ENCODE results near the gene OR2B2. TPM values are rescaled to one million over a fixed set of nuclear protein-coding genes. Genes with fewer than 3 reads are reported as not detected.

Gene OR2B2
- total and polyA plus RNA-seq, 8 donors, result not detected

DNA sequence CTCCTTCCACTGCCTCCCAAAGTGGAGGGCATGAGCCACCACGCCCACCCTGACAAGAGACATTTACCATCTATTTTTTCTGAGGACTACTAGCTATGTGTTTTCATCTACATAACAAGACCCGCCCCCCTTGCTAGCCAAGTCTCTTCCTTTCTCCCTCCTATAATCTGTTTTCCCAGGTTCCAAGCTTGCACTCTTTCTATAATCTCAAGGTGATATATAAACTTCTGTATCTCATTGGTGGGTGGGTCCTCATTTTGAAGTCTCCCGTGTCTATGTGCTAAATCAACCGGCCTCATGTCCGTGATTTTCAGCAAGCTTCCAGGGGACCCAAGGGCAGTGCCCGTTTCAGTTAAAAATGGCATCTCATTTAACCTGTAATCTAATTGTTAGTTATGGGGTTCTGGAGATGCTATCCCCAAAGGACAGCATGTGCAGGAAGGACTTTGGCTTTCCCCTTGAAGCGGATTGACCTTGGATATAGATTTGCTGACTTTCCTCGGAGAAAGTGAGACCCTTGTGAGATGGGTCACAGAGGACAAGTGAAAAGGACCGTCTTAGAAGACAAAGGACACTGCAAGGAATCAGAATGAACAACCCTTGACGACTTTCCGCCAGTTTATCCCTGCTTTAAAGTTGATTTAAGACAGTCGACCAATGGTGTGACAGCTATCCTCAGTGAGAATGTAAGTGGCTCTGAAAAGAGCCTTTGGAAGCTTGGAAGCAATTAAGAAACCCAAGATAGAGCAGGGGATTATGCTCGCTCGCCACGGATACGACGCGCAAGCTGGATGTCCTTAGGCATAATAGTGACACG is 22.4 kb downstream of the OR2B2 start:
- TF ChIP-seq, protein P1, sequence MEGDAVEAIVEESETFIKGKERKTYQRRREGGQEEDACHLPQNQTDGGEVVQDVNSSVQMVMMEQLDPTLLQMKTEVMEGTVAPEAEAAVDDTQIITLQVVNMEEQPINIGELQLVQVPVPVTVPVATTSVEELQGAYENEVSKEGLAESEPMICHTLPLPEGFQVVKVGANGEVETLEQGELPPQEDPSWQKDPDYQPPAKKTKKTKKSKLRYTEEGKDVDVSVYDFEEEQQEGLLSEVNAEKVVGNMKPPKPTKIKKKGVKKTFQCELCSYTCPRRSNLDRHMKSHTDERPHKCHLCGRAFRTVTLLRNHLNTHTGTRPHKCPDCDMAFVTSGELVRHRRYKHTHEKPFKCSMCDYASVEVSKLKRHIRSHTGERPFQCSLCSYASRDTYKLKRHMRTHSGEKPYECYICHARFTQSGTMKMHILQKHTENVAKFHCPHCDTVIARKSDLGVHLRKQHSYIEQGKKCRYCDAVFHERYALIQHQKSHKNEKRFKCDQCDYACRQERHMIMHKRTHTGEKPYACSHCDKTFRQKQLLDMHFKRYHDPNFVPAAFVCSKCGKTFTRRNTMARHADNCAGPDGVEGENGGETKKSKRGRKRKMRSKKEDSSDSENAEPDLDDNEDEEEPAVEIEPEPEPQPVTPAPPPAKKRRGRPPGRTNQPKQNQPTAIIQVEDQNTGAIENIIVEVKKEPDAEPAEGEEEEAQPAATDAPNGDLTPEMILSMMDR (IDR thresholded peaks at IDR 0.05), result no peak
- intact Hi-C loops (cut with DNase I), result loop anchor here in 1 of 2 donors (10.0 kb wide), 1 partner anchor 745 kb away; a partner anchor contains a TSS
- Histone ChIP-seq H3K4me1 (peaks cover 4 to 42% of the 10 kb centered on the region in 2 donors), H3K4me3 (peak overlapping the region; percentile 28 to 31), H3K36me3 (no peaks in the 10 kb centered on the region), H3K27me3 (peaks cover 0 to 51% of the 10 kb centered on the region in 2 donors), H3K27ac (peak overlapping the region in 1 of 2 donors; percentile 38), H3K9me3 (no peaks in the 10 kb centered on the region)
- ATAC-seq (no peak), DNase-seq (no peak)

DNA sequence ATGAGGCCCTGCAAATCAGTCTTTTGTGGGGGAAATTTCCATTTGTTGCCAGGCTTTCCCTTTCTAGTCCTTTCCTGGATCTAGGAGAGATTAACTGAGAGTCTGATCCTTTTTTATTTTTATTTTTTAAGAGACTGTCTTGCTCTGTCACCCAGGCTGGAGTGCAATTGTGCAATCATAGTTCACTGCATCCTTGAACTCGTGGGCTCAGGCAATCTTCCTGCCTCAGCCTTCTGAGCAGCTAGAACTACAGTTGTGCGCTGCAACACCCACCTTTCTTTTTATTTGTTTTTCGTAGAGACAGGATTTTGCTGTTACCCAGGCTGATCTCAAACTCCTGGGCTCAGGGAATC is 22.9 kb downstream of the OR2B2 start:
- Histone ChIP-seq H3K4me3 (no peak overlapping the region), H3K9me3 (no peaks in the 10 kb centered on the region), H3K4me1 (peaks cover 4 to 39% of the 10 kb centered on the region in 2 donors), H3K27ac (no peak overlapping the region), H3K36me3 (no peaks in the 10 kb centered on the region), H3K27me3 (peaks cover 0 to 51% of the 10 kb centered on the region in 2 donors)
- TF ChIP-seq, protein P1 (IDR thresholded peaks at IDR 0.05), result no peak
- no peak for DNase-seq
- intact Hi-C loops (cut with DNase I), result no loop called here
- no peak for ATAC-seq

- DNase-seq (no peak), ATAC-seq (no peak)
- TF ChIP-seq, protein P1 (IDR thresholded peaks at IDR 0.05), result no peak
- intact Hi-C loops (cut with DNase I), result no loop called here
- Histone ChIP-seq H3K4me3 (no peak overlapping the region), H3K27me3 (peaks cover 0 to 51% of the 10 kb centered on the region in 2 donors), H3K27ac (no peak overlapping the region), H3K4me1 (peaks cover 0 to 34% of the 10 kb centered on the region in 2 donors), H3K36me3 (no peaks in the 10 kb centered on the region), H3K9me3 (no peaks in the 10 kb centered on the region)
These were observed 23.6 kb downstream of the OR2B2 start for GRCh38 chr6:27888566-27888965.

DNA sequence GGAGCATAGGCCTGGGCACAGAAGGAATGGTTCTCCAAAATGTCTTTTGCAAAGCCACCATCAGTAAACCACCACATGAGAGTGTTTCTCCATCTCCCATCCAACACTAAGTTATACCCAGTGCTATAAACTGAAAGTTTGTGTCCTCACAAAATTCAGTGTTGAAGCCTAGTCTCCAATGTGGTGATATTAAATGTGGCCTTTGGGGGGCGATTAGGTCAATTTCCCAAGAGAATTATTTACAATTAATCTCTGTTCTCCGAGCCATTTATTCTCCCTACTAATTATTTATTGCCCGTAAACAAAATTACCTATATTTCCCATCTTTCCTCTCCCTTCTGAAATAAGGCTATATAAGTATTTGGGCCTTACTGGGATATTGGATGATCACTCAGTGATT is 26.1 kb downstream of the OR2B2 start:
- no peaks in the 10 kb centered on the region for H3K9me3 ChIP-seq
- peaks cover 0 to 38% of the 10 kb centered on the region in 2 donors for H3K27me3 ChIP-seq
- DNase-seq (no peak), ATAC-seq (no peak)
- H3K4me3 ChIP-seq, result no peak overlapping the region
- TF ChIP-seq, protein P1 (IDR thresholded peaks at IDR 0.05), result no peak
- intact Hi-C loops (cut with DNase I), result no loop called here
- H3K27ac ChIP-seq, result no peak overlapping the region
- H3K4me1 ChIP-seq, result peaks cover 0 to 9% of the 10 kb centered on the region in 2 donors
- no peaks in the 10 kb centered on the region for H3K36me3 ChIP-seq

DNA sequence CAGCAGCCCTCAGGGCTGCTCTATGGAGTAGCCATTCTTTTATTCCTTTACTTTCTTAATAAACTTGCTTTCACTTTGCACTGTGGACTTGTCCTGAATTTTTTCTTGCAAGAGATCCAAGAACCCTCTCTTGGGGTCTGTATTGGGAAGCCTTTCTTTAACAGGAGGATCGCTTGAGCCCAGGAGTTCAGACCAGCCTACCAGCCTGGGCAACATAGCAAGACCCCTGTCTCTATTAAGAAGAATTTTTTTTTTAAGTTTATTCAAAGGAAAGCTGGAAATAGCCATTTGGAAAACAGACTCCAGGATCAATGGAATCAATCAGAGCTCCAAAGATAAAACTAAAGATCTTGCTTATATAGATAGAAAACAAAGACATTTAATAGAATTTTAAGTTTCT is 29.1 kb downstream of the OR2B2 start:
- Histone ChIP-seq H3K36me3 (no peaks in the 10 kb centered on the region), H3K27ac (no peak overlapping the region), H3K4me3 (no peak overlapping the region), H3K27me3 (peaks cover 0 to 10% of the 10 kb centered on the region in 2 donors), H3K9me3 (no peaks in the 10 kb centered on the region), H3K4me1 (no peaks in the 10 kb centered on the region)
- DNase-seq (no peak), ATAC-seq (no peak)
- TF ChIP-seq, protein P1 (IDR thresholded peaks at IDR 0.05), result no peak
- intact Hi-C loops (cut with DNase I), result no loop called here
